Neural progenitor cell (in vitro differentiated cells): ENCODE results near the gene KIRREL2. TPM values are rescaled to one million over a fixed set of nuclear protein-coding genes. Genes with fewer than 3 reads are reported as not detected.

ENCODE experiments used
- DNase-seq: peaks from one replicate; pipeline ENCODE4 v3.0.0-alpha.2; 2016; ENCODE audit warnings: low spot score
- H2AFZ ChIP-seq: fragments of 200-600 bp; sonication (generic); replicated peaks from 2 replicates; pipeline ENCODE4 v1.6.1; 2016; ENCODE audit warnings: antibody characterized with exemption
- H3F3A ChIP-seq: fragments of 200-600 bp; sonication (generic); 2 replicates; pipeline ENCODE4 v1.6.1; 2016; ENCODE audit warnings: antibody characterized with exemption, low read depth
- H3K27ac ChIP-seq: fragments of 200-600 bp; sonication (generic); 2 replicates; pipeline ENCODE4 v1.5.1; 2016; ENCODE audit warnings: mild to moderate bottlenecking
- H3K27me3 ChIP-seq: fragments of 200-600 bp; sonication (generic); 2 replicates; pipeline ENCODE4 v1.6.1; 2016; ENCODE audit warnings: mild to moderate bottlenecking, moderate library complexity
- H3K36me3 ChIP-seq: fragments of 200-600 bp; sonication (generic); 2 replicates; pipeline ENCODE4 v1.5.1; 2016
- H3K4me1 ChIP-seq: fragments of 200-600 bp; sonication (generic); 2 replicates; pipeline ENCODE4 v1.6.1; 2016; ENCODE audit warnings: mixed run types
- H3K4me2 ChIP-seq: fragments of 200-600 bp; sonication (generic); 2 replicates; pipeline ENCODE4 v1.6.1; 2016
- H3K4me3 ChIP-seq: fragments of 200-600 bp; sonication (generic); 2 replicates; pipeline ENCODE4 v1.5.1; 2016
- H3K79me2 ChIP-seq: fragments of 200-600 bp; sonication (generic); 2 replicates; pipeline ENCODE4 v1.6.1; 2016; ENCODE audit warnings: low read depth
- H3K9ac ChIP-seq: fragments of 200-600 bp; sonication (generic); 2 replicates; pipeline ENCODE4 v1.6.1; 2016
- H3K9me3 ChIP-seq: fragments of 200-600 bp; sonication (generic); 2 replicates; pipeline ENCODE4 v1.5.1; 2016; ENCODE audit warnings: low read depth
- H4K20me1 ChIP-seq: fragments of 200-600 bp; sonication (generic); 2 replicates; pipeline ENCODE4 v1.6.1; 2016; ENCODE audit warnings: low read depth
- H3K27ac Mint-ChIP-seq: 3 replicates; pipeline ENCODE4 v1.8.0; 2021; ENCODE audit warnings: mixed read lengths
- H3K27me3 Mint-ChIP-seq: 2 replicates; pipeline ENCODE4 v1.8.0; 2022; ENCODE audit warnings: low read depth, mild to moderate bottlenecking, inconsistent platforms, moderate library complexity, mixed read lengths; ENCODE audit not compliant: insufficient read depth
- H3K36me3 Mint-ChIP-seq: 3 replicates; pipeline ENCODE4 v1.8.0; 2021; ENCODE audit warnings: mixed read lengths
- H3K4me1 Mint-ChIP-seq: 3 replicates; pipeline ENCODE4 v1.8.0; 2021; ENCODE audit warnings: mixed read lengths
- H3K4me3 Mint-ChIP-seq: 3 replicates; pipeline ENCODE4 v1.8.0; 2021; ENCODE audit warnings: mild to moderate bottlenecking, moderate library complexity, mixed read lengths
- H3K9me3 Mint-ChIP-seq: 3 replicates; pipeline ENCODE4 v1.8.0; 2020; ENCODE audit warnings: mixed read lengths
- EZH2 ChIP-seq: fragments of 200-600 bp; sonication (generic); IDR thresholded peaks from 2 replicates; pipeline ENCODE4 v1.6.1; 2017; ENCODE audit warnings: antibody characterized with exemption, mild to moderate bottlenecking, moderate library complexity
- EZH2phosphoT487 ChIP-seq: fragments of 200-600 bp; sonication (generic); IDR thresholded peaks from 2 replicates; pipeline ENCODE4 v1.6.1; 2017; ENCODE audit warnings: antibody characterized with exemption
- total RNA-seq: library from RNA; depleted of rRNA; stranded (reverse); fragments of >200 nt; gene quantifications from 2 replicates; pipeline ENCODE4 v1.2.3, GENCODE V29; 2015; ENCODE audit warnings: low replicate concordance
- TF ChIP-seq, protein P1 (sequence below): fragments of 200-600 bp; sonication (generic); IDR thresholded peaks from 2 replicates; pipeline ENCODE4 v1.5.1; 2017; ENCODE audit warnings: antibody characterized with exemption, mild to moderate bottlenecking

Gene KIRREL2
- total RNA-seq, 1 donor from 2014 or later: 2.4 TPM

DNA sequence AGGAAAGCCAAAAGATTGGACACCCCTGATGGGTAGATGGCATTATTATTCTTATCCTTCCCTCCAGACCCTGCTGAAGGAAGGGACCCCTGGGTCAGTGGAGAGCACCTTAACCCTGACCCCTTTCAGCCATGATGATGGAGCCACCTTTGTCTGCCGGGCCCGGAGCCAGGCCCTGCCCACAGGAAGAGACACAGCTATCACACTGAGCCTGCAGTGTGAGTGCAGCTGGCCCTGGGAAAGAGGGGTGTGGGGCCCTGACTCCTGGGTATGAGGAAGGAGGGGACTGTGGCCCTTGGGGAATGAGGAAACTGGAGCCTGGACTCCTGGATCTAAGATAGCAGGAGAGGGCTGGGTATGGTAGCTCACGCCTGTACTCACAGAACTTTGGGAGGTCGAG, 2.7 kb downstream of the KIRREL2 start:
- H3F3A ChIP-seq: peaks cover 41% of the 10 kb centered on the region
- peaks cover 29% of the 10 kb centered on the region for H3K4me1 ChIP-seq
- no peaks in the 10 kb centered on the region for H3K36me3 ChIP-seq
- peaks cover 82% of the 10 kb centered on the region for H3K27me3 ChIP-seq
- no peaks in the 10 kb centered on the region for H3K79me2 ChIP-seq
- no peak for DNase-seq
- H3K4me2 ChIP-seq: no peak overlapping the region
- TF ChIP-seq EZH2: no peak
- no peak for TF ChIP-seq EZH2phosphoT487
- TF ChIP-seq, protein P1, sequence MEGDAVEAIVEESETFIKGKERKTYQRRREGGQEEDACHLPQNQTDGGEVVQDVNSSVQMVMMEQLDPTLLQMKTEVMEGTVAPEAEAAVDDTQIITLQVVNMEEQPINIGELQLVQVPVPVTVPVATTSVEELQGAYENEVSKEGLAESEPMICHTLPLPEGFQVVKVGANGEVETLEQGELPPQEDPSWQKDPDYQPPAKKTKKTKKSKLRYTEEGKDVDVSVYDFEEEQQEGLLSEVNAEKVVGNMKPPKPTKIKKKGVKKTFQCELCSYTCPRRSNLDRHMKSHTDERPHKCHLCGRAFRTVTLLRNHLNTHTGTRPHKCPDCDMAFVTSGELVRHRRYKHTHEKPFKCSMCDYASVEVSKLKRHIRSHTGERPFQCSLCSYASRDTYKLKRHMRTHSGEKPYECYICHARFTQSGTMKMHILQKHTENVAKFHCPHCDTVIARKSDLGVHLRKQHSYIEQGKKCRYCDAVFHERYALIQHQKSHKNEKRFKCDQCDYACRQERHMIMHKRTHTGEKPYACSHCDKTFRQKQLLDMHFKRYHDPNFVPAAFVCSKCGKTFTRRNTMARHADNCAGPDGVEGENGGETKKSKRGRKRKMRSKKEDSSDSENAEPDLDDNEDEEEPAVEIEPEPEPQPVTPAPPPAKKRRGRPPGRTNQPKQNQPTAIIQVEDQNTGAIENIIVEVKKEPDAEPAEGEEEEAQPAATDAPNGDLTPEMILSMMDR: no peak
- H3K9ac ChIP-seq: no peak overlapping the region
- no peak overlapping the region for H3K27ac Mint-ChIP-seq
- H3K27ac ChIP-seq: no peak overlapping the region
- peak overlapping the region; percentile 36 for H3K4me3 Mint-ChIP-seq
- peaks cover 7% of the 10 kb centered on the region for H3K36me3 Mint-ChIP-seq
- no peaks in the 10 kb centered on the region for H3K9me3 Mint-ChIP-seq
- no peak overlapping the region for H2AFZ ChIP-seq
- H3K27me3 Mint-ChIP-seq: peaks cover 22% of the 10 kb centered on the region
- H3K9me3 ChIP-seq: no peaks in the 10 kb centered on the region
- peaks cover 63% of the 10 kb centered on the region for H3K4me1 Mint-ChIP-seq
- no peak overlapping the region for H3K4me3 ChIP-seq
- peaks cover 8% of the 10 kb centered on the region for H4K20me1 ChIP-seq

DNA sequence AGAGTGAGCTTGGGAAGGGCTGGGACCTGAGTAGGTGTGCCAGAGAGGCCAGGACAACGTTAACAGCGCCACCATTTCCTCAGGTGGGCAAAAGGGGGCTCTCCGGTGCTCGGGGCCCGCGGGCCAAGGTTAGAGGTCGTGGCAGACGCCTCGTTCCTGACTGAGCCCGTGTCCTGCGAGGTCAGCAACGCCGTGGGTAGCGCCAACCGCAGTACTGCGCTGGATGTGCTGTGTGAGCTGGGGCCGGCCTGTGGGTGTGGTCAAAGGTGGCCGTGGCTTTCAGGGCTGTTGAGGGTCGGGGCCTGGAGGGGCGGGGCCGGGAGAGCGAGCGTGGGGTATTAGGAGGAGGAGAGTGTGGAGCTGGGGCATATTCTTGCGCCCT, 3.7 kb downstream of the KIRREL2 start:
- peaks cover 13% of the 10 kb centered on the region for H3K36me3 Mint-ChIP-seq
- Histone ChIP-seq H3K36me3 (no peaks in the 10 kb centered on the region), H3K4me2 (peak overlapping the region; percentile 94), H3K27ac (no peak overlapping the region), H3K9ac (no peak overlapping the region), H3K4me1 (peaks cover 23% of the 10 kb centered on the region), H3F3A (peaks cover 34% of the 10 kb centered on the region), H3K27me3 (peaks cover 72% of the 10 kb centered on the region), H2AFZ (no peak overlapping the region), H3K9me3 (no peaks in the 10 kb centered on the region), H3K4me3 (peak overlapping the region; percentile 49), H4K20me1 (peaks cover 8% of the 10 kb centered on the region), H3K79me2 (no peaks in the 10 kb centered on the region)
- H3K4me1 Mint-ChIP-seq: peaks cover 53% of the 10 kb centered on the region
- peak overlapping the region; percentile 84 for H3K4me3 Mint-ChIP-seq
- no peak for DNase-seq
- TF ChIP-seq EZH2phosphoT487: peak; percentile 35
- no peak for TF ChIP-seq EZH2
- no peak overlapping the region for H3K27ac Mint-ChIP-seq
- H3K27me3 Mint-ChIP-seq: peaks cover 17% of the 10 kb centered on the region
- no peaks in the 10 kb centered on the region for H3K9me3 Mint-ChIP-seq

DNA sequence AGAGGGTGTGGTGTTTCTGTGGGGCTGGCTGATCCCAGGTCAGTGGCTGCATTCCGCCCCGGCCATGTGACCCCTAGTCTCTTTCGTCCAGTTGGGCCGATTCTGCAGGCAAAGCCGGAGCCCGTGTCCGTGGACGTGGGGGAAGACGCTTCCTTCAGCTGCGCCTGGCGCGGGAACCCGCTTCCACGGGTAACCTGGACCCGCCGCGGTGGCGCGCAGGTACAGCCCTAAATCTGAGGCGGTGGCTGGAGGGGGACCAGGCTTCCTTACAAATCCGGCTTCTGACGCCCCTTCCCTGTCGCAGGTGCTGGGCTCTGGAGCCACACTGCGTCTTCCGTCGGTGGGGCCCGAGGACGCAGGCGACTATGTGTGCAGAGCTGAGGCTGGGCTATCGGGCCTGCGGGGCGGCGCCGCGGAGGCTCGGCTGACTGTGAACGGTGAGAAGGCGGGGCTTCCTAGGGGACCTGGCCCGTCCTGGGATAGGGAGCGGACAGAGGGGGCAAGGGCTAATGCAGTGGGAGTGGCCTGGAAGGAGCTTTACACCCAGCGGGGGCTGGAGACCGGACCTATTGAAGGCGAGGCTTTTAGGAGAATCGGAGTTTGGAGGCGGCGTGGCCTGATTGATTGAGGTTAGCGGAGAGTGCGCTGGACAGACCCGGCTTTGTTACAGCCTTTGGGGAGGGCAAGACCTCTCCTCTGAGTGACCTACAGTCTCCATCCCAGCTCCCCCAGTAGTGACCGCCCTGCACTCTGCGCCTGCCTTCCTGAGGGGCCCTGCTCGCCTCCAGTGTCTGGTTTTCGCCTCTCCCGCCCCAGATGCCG, 4.3 kb downstream of the KIRREL2 start:
- H3K4me3 Mint-ChIP-seq: peak overlapping the region; percentile 84
- Histone ChIP-seq H3K4me2 (peak overlapping the region; percentile 94), H3K27me3 (peaks cover 66% of the 10 kb centered on the region), H3K27ac (no peak overlapping the region), H2AFZ (peak overlapping the region; percentile 76), H3K4me1 (peaks cover 18% of the 10 kb centered on the region), H3K9me3 (no peaks in the 10 kb centered on the region), H4K20me1 (peaks cover 8% of the 10 kb centered on the region), H3K9ac (no peak overlapping the region), H3K79me2 (no peaks in the 10 kb centered on the region), H3K36me3 (no peaks in the 10 kb centered on the region), H3K4me3 (peak overlapping the region; percentile 49), H3F3A (peaks cover 28% of the 10 kb centered on the region)
- H3K9me3 Mint-ChIP-seq: no peaks in the 10 kb centered on the region
- H3K4me1 Mint-ChIP-seq: peaks cover 48% of the 10 kb centered on the region
- TF ChIP-seq EZH2phosphoT487: no peak
- TF ChIP-seq, protein P1: no peak
- no peak for TF ChIP-seq EZH2
- peaks cover 18% of the 10 kb centered on the region for H3K36me3 Mint-ChIP-seq
- DNase-seq: peak; percentile 98
- H3K27ac Mint-ChIP-seq: peak overlapping the region; percentile 54
- H3K27me3 Mint-ChIP-seq: peaks cover 17% of the 10 kb centered on the region

DNA sequence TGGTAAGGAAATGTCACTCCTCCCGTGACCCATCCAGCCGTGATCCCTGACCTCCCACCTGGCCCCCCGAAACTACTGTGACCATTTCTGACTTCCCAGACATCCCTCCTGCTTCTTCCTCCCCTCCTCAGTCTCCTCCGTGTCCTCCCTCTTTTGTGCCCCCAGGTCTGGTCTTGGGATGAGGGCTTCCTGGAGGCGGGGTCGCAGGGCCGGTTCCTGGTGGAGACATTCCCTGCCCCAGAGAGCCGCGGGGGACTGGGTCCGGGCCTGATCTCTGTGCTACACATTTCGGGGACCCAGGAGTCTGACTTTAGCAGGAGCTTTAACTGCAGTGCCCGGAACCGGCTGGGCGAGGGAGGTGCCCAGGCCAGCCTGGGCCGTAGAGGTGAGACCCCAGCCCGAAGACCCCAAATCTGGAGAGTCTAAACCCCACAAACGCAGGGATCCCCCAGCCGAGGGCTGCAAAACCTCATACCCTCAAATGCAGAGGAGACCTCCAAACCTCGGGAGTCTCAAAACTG, 5.0 kb downstream of the KIRREL2 start:
- Histone ChIP-seq H3K9ac (no peak overlapping the region), H3K4me3 (peak overlapping the region; percentile 49), H3K79me2 (no peaks in the 10 kb centered on the region), H3K27ac (no peak overlapping the region), H3K36me3 (no peaks in the 10 kb centered on the region), H2AFZ (peak overlapping the region; percentile 76), H3K4me1 (peaks cover 17% of the 10 kb centered on the region), H3K27me3 (peaks cover 60% of the 10 kb centered on the region), H3K4me2 (peak overlapping the region; percentile 94), H4K20me1 (peaks cover 8% of the 10 kb centered on the region), H3K9me3 (no peaks in the 10 kb centered on the region), H3F3A (peaks cover 21% of the 10 kb centered on the region)
- DNase-seq: peak; percentile 19
- Mint-ChIP-seq H3K4me1 (peaks cover 48% of the 10 kb centered on the region), H3K4me3 (peak overlapping the region; percentile 84), H3K27me3 (peaks cover 17% of the 10 kb centered on the region), H3K9me3 (no peaks in the 10 kb centered on the region), H3K36me3 (peaks cover 20% of the 10 kb centered on the region), H3K27ac (peak overlapping the region; percentile 54)
- TF ChIP-seq, protein P1: no peak
- TF ChIP-seq EZH2phosphoT487 (no peak), EZH2 (no peak)
